ENCODE measurements around the gene RBMS2.
"Not testable (repeated sequence)": the region's sequence is repeated elsewhere in the genome, so short reads cannot be mapped to it uniquely, and the experiment has no call there.

The RBMS2 gene

GRCh38 chr12:56574210-56574609 lies 52.6 kb downstream of the RBMS2 start:
- TF ChIP-seq ZFX (IDR thresholded peaks at IDR 0.05): no peak
- no peak for TF ChIP-seq CTCF (conservative IDR thresholded peaks at IDR 0.05)
- H3K27ac ChIP-seq: no peak overlapping the region

GRCh38 chr12:56577248-56577647 lies 55.6 kb downstream of the RBMS2 start:
- not testable (repeated sequence) for H3K27ac ChIP-seq

- no peak for TF ChIP-seq ZFX (IDR thresholded peaks at IDR 0.05)
- no peak for TF ChIP-seq CTCF (conservative IDR thresholded peaks at IDR 0.05)
- H3K27ac ChIP-seq: no peak overlapping the region
Measured at GRCh38 chr12:56578983-56579546, 57.4 kb downstream of the RBMS2 start.

- H3K27ac ChIP-seq: no peak overlapping the region
- TF ChIP-seq CTCF (conservative IDR thresholded peaks at IDR 0.05) (no peak), ZFX (IDR thresholded peaks at IDR 0.05) (0 out of 2 replicates have a peak, but pooled peaks have one; percentile 10)
Measured at GRCh38 chr12:56581418-56582145, 60.0 kb downstream of the RBMS2 start.

- TF ChIP-seq CTCF (conservative IDR thresholded peaks at IDR 0.05) (no peak), ZFX (IDR thresholded peaks at IDR 0.05) (no peak)
- H3K27ac ChIP-seq: no peak overlapping the region
Measured at GRCh38 chr12:56585098-56585497, 63.5 kb downstream of the RBMS2 start.

GRCh38 chr12:56589783-56590182 lies 68.2 kb downstream of the RBMS2 start:
- H3K27ac ChIP-seq: no peak overlapping the region
- TF ChIP-seq CTCF (conservative IDR thresholded peaks at IDR 0.05) (no peak), ZFX (IDR thresholded peaks at IDR 0.05) (no peak)

- TF ChIP-seq CTCF (conservative IDR thresholded peaks at IDR 0.05): peak; percentile 69
- TF ChIP-seq ZFX (IDR thresholded peaks at IDR 0.05): no peak
- no peak overlapping the region for H3K27ac ChIP-seq
Measured at GRCh38 chr12:56590237-56590830, 68.7 kb downstream of the RBMS2 start.
